MCF 10A (cell line): ENCODE measurements around the gene GOLGA6L26. TPM values are rescaled to one million over a fixed set of nuclear protein-coding genes. Genes with fewer than 3 reads are reported as not detected.
"Not testable (repeated sequence)": the region's sequence is repeated elsewhere in the genome, so short reads cannot be mapped to it uniquely, and the experiment has no call there.

Experiments used
- BruUV-seq: library from RNA; stranded (reverse); fragments of 400-500 nt; replicated peaks from 2 replicates; lab custom pipeline; 2021; lab: Mats Ljungman, UMichigan
- CTCF ChIA-PET: fragments of 300-600 bp; sonication (Branson Sonifier 250); formaldehyde crosslinking; extraction: SDS; loops from one replicate; lab custom pipeline; 2021; ENCODE audit warnings: antibody characterized with exemption, inconsistent platforms; lab: Yijun Ruan, JAX
- POLR2A ChIA-PET: fragments of 300-600, 350-650 bp; sonication (Branson Sonifier 250); formaldehyde crosslinking; extraction: SDS; loops from one replicate; lab custom pipeline; 2020; ENCODE audit warnings: antibody characterized with exemption, inconsistent platforms; lab: Yijun Ruan, JAX
- DNase-seq: peaks from one replicate; pipeline ENCODE4 v3.0.0-alpha.2; 2018; ENCODE audit not compliant: unreplicated experiment
- H3K27ac Mint-ChIP-seq: one replicate; pipeline ENCODE4 v1.8.0; 2022; ENCODE audit warnings: mild to moderate bottlenecking, low read depth, mixed read lengths; ENCODE audit not compliant: unreplicated experiment
- H3K27me3 Mint-ChIP-seq: one replicate; pipeline ENCODE4 v1.8.0; 2022; ENCODE audit warnings: mixed read lengths; ENCODE audit not compliant: insufficient read depth, unreplicated experiment
- H3K36me3 Mint-ChIP-seq: one replicate; pipeline ENCODE4 v1.8.0; 2022; ENCODE audit warnings: mild to moderate bottlenecking, moderate library complexity, mixed read lengths; ENCODE audit not compliant: insufficient read depth, unreplicated experiment
- H3K4me1 Mint-ChIP-seq: one replicate; pipeline ENCODE4 v1.8.0; 2022; ENCODE audit warnings: mixed read lengths; ENCODE audit not compliant: insufficient read depth, unreplicated experiment
- H3K4me3 Mint-ChIP-seq: one replicate; pipeline ENCODE4 v1.8.0; 2022; ENCODE audit warnings: mild to moderate bottlenecking, moderate library complexity, mixed read lengths; ENCODE audit not compliant: unreplicated experiment
- H3K9me3 Mint-ChIP-seq: one replicate; pipeline ENCODE4 v1.8.0; 2022; ENCODE audit warnings: mixed read lengths; ENCODE audit not compliant: unreplicated experiment
- intact Hi-C: fragments of 100-400 bp; cut with micrococcal nuclease; formaldehyde crosslinking; loops from 2 replicates; pipeline ENCODE4 v1.14.1; 2022
- total RNA-seq: library from RNA; stranded (reverse); gene quantifications from 2 replicates; pipeline ENCODE4 v1.2.3, GENCODE V29; 2022
- TF ChIP-seq, protein P1 (sequence below): fragments of 200-600 bp; IDR thresholded peaks from one replicate; pipeline ENCODE4 v1.8.0; 2022; ENCODE audit warnings: antibody characterized with exemption, mild to moderate bottlenecking; ENCODE audit not compliant: unreplicated experiment

The GOLGA6L26 gene
- total RNA-seq, 1 experiment from 2014 or later: not detected

- ChIA-PET POLR2A (interaction anchor here (0.7 kb wide), 1 partner anchor 337 kb away, joined by 3 read pairs; no protein-coding TSS in a partner anchor), CTCF (interaction anchor here (0.6 kb wide), 1 partner anchor 349 kb away, joined by 5 read pairs; no protein-coding TSS in a partner anchor)
- no TSS peak for BruUV-seq
- no peak overlapping the region for H3K4me3 Mint-ChIP-seq
- H3K27ac Mint-ChIP-seq: peak overlapping the region; percentile 50
- no peaks in the 10 kb centered on the region for H3K36me3 Mint-ChIP-seq
- H3K9me3 Mint-ChIP-seq: no peaks in the 10 kb centered on the region
- no peaks in the 10 kb centered on the region for H3K4me1 Mint-ChIP-seq
- DNase-seq: peak; percentile 49
- intact Hi-C loops: no loop called here
- TF ChIP-seq, protein P1, sequence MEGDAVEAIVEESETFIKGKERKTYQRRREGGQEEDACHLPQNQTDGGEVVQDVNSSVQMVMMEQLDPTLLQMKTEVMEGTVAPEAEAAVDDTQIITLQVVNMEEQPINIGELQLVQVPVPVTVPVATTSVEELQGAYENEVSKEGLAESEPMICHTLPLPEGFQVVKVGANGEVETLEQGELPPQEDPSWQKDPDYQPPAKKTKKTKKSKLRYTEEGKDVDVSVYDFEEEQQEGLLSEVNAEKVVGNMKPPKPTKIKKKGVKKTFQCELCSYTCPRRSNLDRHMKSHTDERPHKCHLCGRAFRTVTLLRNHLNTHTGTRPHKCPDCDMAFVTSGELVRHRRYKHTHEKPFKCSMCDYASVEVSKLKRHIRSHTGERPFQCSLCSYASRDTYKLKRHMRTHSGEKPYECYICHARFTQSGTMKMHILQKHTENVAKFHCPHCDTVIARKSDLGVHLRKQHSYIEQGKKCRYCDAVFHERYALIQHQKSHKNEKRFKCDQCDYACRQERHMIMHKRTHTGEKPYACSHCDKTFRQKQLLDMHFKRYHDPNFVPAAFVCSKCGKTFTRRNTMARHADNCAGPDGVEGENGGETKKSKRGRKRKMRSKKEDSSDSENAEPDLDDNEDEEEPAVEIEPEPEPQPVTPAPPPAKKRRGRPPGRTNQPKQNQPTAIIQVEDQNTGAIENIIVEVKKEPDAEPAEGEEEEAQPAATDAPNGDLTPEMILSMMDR: no peak
- peaks cover 38% of the 10 kb centered on the region for H3K27me3 Mint-ChIP-seq
These were observed 38.3 kb upstream of the GOLGA6L26 start for GRCh38 chr15:23372284-23372683.

DNA sequence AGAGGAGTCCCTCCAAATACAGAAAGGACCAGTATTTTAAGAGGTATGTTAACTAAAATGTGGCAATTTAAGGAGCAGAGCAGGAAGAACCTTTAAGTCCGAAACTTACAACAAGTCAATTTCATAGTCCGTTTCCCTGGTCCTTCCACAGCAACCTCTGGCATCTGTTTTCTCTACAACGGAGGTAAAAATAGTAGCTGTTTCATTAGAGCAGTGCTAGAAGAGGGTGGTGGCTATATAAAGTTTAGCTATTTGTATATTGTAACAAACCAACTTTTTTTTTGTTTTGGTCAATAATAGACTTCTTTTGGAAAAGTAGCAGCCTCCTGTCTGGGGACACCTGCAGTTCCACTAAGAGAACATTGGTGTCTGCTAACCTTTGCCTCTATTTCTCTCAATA, 37.9 kb upstream of the GOLGA6L26 start:
- POLR2A ChIA-PET, intact Hi-C loops, H3K36me3 Mint-ChIP-seq, H3K4me1 Mint-ChIP-seq, H3K9me3 Mint-ChIP-seq, DNase-seq, BruUV-seq, H3K4me3 Mint-ChIP-seq: not testable (repeated sequence)
- Mint-ChIP-seq H3K27me3 (peaks cover 34% of the 10 kb centered on the region), H3K27ac (peak overlapping the region; percentile 50)
- CTCF ChIA-PET: interaction anchor here (0.6 kb wide), 1 partner anchor 349 kb away, joined by 5 read pairs; no protein-coding TSS in a partner anchor

DNA sequence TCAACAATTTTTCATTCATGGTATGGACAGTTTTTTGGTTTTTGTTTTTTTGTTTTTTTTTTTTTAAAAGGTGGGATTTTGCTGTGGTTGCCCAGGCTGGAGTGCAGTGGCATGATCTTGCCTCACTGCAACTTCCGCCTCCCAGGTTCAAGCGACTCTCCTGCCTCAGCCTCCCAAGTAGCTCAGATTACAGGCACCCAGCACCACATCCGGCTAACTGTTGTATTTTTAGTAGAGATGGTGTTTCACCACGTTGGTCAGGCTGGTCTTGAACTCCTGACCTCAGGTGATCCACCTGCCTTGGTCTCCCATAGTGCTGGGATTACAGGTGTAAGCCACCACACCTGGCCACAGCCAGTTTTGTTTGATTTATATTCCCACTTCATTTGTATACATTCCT, 37.1 kb upstream of the GOLGA6L26 start:
- H3K27me3 Mint-ChIP-seq: peaks cover 27% of the 10 kb centered on the region
- H3K36me3 Mint-ChIP-seq, H3K9me3 Mint-ChIP-seq, BruUV-seq, H3K27ac Mint-ChIP-seq, H3K4me1 Mint-ChIP-seq, POLR2A ChIA-PET, H3K4me3 Mint-ChIP-seq, CTCF ChIA-PET, DNase-seq, intact Hi-C loops: not testable (repeated sequence)

DNA sequence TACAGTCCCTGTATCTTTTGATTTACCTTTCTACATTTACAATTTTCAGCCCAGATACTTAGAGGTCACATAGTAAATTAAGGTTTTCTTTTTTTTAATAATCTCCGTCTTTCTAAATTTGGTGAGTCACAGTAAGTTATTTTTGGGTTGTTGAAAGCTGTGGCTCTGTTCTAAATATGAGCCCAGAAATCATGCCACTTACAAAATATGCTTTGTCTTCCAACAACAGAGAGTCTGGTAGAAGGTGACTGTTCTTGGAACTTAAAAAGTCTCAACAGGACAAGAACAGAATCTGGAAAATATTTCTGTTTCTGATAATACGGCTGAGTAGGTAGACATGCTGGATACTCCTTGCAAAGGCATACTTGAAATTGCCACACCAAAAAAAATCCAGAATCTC, 36.6 kb upstream of the GOLGA6L26 start:
- CTCF ChIA-PET: no interaction called here
- Mint-ChIP-seq H3K36me3 (no peaks in the 10 kb centered on the region), H3K4me1 (no peaks in the 10 kb centered on the region), H3K9me3 (no peaks in the 10 kb centered on the region), H3K27me3 (peaks cover 23% of the 10 kb centered on the region), H3K27ac (no peak overlapping the region), H3K4me3 (no peak overlapping the region)
- POLR2A ChIA-PET: no interaction called here
- TF ChIP-seq, protein P1: no peak
- BruUV-seq: no TSS peak
- no peak for DNase-seq
- intact Hi-C loops: no loop called here

DNA sequence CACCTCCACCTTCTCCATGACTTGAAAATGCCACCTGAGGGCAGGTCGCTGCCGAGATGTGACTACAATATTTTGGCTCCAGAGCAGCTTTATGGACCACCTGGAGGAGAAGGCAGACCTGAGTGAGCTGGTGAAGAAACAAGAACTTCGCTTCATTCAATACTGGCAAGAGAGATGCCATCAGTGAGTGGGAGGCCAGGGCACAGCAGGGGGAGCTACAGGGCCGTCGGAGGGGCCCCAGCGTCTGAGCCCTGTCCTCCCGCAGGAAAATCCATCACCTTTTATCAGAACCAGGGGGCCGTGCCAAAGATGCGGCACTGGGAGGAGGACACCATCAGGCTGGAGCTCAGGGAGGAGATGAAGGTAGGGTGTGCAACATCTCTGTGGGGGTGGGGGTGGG, 30.3 kb upstream of the GOLGA6L26 start:
- DNase-seq, H3K4me1 Mint-ChIP-seq, BruUV-seq, H3K9me3 Mint-ChIP-seq, POLR2A ChIA-PET, H3K36me3 Mint-ChIP-seq, CTCF ChIA-PET, H3K4me3 Mint-ChIP-seq, intact Hi-C loops, H3K27ac Mint-ChIP-seq, H3K27me3 Mint-ChIP-seq: not testable (repeated sequence)

GRCh38 chr15:23362622-23363021, 28.6 kb upstream of the GOLGA6L26 start:
- H3K27me3 Mint-ChIP-seq, BruUV-seq, H3K36me3 Mint-ChIP-seq, DNase-seq, H3K27ac Mint-ChIP-seq, H3K4me1 Mint-ChIP-seq, intact Hi-C loops, POLR2A ChIA-PET, H3K4me3 Mint-ChIP-seq, CTCF ChIA-PET, H3K9me3 Mint-ChIP-seq: not testable (repeated sequence)

- H3K4me1 Mint-ChIP-seq, CTCF ChIA-PET, H3K36me3 Mint-ChIP-seq, intact Hi-C loops, H3K4me3 Mint-ChIP-seq, BruUV-seq, DNase-seq, H3K27ac Mint-ChIP-seq, POLR2A ChIA-PET, H3K9me3 Mint-ChIP-seq, H3K27me3 Mint-ChIP-seq: not testable (repeated sequence)
These were observed 20.5 kb upstream of the GOLGA6L26 start, which contains the start of gene GOLGA8S for GRCh38 chr15:23354448-23354847. Gene GOLGA8S, plus strand, starts transcription at chr15:23354748. Its CDS starts 62 bp downstream, at chr15:23354810.

DNA sequence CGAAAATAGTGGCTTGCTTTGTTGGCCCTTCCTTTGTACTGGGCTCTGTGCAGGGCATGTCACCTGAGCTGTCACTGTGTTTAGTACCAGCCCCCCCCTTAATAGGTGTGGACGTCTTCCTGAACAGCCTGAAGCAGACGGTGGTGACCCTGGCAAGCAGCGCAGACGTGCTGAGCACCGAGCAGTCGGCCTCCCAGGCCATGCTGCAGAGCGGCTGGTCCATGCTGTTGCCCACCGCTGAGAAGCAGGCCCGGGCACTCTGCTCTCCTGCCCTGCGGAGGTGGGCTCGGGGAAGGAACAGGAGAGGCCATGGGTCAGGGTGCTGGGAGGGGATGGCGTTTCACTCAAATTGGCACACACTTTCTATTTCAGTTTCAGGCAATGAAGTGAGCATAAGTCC, 22.8 kb downstream of the GOLGA6L26 start:
- H3K9me3 Mint-ChIP-seq, intact Hi-C loops, DNase-seq, H3K27ac Mint-ChIP-seq, BruUV-seq, H3K4me1 Mint-ChIP-seq, POLR2A ChIA-PET, H3K27me3 Mint-ChIP-seq, H3K4me3 Mint-ChIP-seq, CTCF ChIA-PET: not testable (repeated sequence)
- peaks cover 43% of the 10 kb centered on the region for H3K36me3 Mint-ChIP-seq
